K562 (cell line): ENCODE data around the gene RBMS3. TPM values are rescaled to one million over a fixed set of nuclear protein-coding genes. Genes with fewer than 3 reads are reported as not detected.
A peak's percentile ranks its signal among the peaks of the same experiment; 100 is the strongest.

Experiments used
- ATAC-seq: fragments of 200-7000 bp; cut with Tn5 transposase; 3 replicates; pipeline ENCODE4 v1.9.1; 2020; ENCODE audit warnings: moderate library complexity
- BruUV-seq: library from RNA; stranded (reverse); fragments of 400-500 nt; replicated peaks from 2 replicates; lab custom pipeline; 2021; lab: Mats Ljungman, UMichigan
- CTCF ChIA-PET: fragments of 300-600 bp; formaldehyde crosslinking; extraction: SDS; loops from one replicate; lab custom pipeline; 2021; ENCODE audit warnings: low intra/inter-chr PET ratio; lab: Yijun Ruan, JAX
- POLR2A ChIA-PET: fragments of 300-600, 350-650 bp; sonication (Branson Sonifier 250); formaldehyde crosslinking; extraction: SDS; loops from one replicate; lab custom pipeline; 2021; ENCODE audit warnings: antibody characterized with exemption, inconsistent platforms; lab: Yijun Ruan, JAX
- DNase-seq, 4 experiments: peaks; one replicate each; pipeline versions ENCODE4 v3.0.0 to v3.0.0-alpha.2; 2011 to 2018; ENCODE audit warnings: low spot score in 3 of 4, mixed read lengths in 3 of 4; ENCODE audit errors: extremely low read depth in 1 of 4
- FAIRE-seq: peaks from 2 replicates; lab custom pipeline; 2011; peaks lifted over from hg19 to GRCh38; lab: Jason Lieb, UNC
- H2AFZ ChIP-seq: 2 replicates; pipeline ENCODE4 v1.6.0; 2011; ENCODE audit warnings: low read depth, low read length, control low read depth, inconsistent platforms
- H3K27ac ChIP-seq: fragments of 200-600 bp; 3 replicates; pipeline ENCODE4 v1.8.0; 2011; ENCODE audit warnings: low read depth, mild to moderate bottlenecking, control low read depth, inconsistent platforms, low read length, moderate library complexity, mixed read lengths; ENCODE audit errors: extremely low read depth
- H3K27me3 ChIP-seq, 2 experiments: fragments of 300-600 bp in 1 of 2; 2 replicates in 1 of 2; 3 replicates in 1 of 2; pipeline versions ENCODE4 v1.6.0 to v1.8.0; 2011; ENCODE audit warnings: inconsistent platforms in 2 of 2, low read length in 2 of 2, mild to moderate bottlenecking in 1 of 2, mixed read lengths in 1 of 2, moderate library complexity in 1 of 2; ENCODE audit not compliant: control insufficient read depth in 2 of 2, insufficient read depth in 2 of 2
- H3K36me3 ChIP-seq: fragments of 300-600 bp; 3 replicates; pipeline ENCODE4 v1.8.0; 2011; ENCODE audit warnings: mild to moderate bottlenecking, low read length, inconsistent platforms; ENCODE audit not compliant: control insufficient read depth, insufficient read depth
- H3K4me1 ChIP-seq, 2 experiments: fragments of 200-600 bp in 1 of 2; replicated peaks in 1 of 2; 2 replicates in 1 of 2; 3 replicates in 1 of 2; pipeline versions ENCODE4 v1.5.1 to v1.8.0; 2011; ENCODE audit warnings: inconsistent platforms in 2 of 2, low read length in 2 of 2, mild to moderate bottlenecking in 1 of 2, mixed read lengths in 1 of 2, moderate library complexity in 1 of 2; ENCODE audit not compliant: control insufficient read depth in 2 of 2, insufficient read depth in 2 of 2
- H3K4me2 ChIP-seq: 2 replicates; pipeline ENCODE4 v1.6.1; 2011; ENCODE audit warnings: low read length, control low read depth, inconsistent platforms, mixed read lengths; ENCODE audit not compliant: insufficient read depth
- H3K4me3 ChIP-seq: fragments of 200-600 bp; sonication (generic), shearing (Covaris generic); 2 replicates; pipeline ENCODE4 v1.5.1; 2016; ENCODE audit warnings: control low read depth, inconsistent platforms
- H3K79me2 ChIP-seq: fragments of 200-600 bp; 3 replicates; pipeline ENCODE4 v1.8.0; 2011; ENCODE audit warnings: low read length, inconsistent platforms; ENCODE audit not compliant: control insufficient read depth, insufficient read depth
- H3K9ac ChIP-seq, 2 experiments: 2 replicates each; pipeline versions ENCODE4 v1.6.0 to v1.6.1; 2011; ENCODE audit warnings: low read depth in 2 of 2, low read length in 2 of 2, control low read depth in 1 of 2, inconsistent platforms in 1 of 2, mild to moderate bottlenecking in 1 of 2, mixed read lengths in 1 of 2; ENCODE audit not compliant: insufficient read depth in 1 of 2
- H3K9me1 ChIP-seq: one replicate; pipeline ENCODE4 v1.6.0; 2011; ENCODE audit warnings: inconsistent platforms, mild to moderate bottlenecking, low read length, moderate library complexity; ENCODE audit not compliant: control insufficient read depth, insufficient read depth
- H3K9me3 ChIP-seq: replicated peaks from 2 replicates; pipeline ENCODE4 v1.5.1; 2011; ENCODE audit warnings: low read depth, low read length, inconsistent platforms; ENCODE audit not compliant: control insufficient read depth, insufficient read depth
- H4K20me1 ChIP-seq: replicated peaks from 2 replicates; pipeline ENCODE4 v1.6.1; 2011; ENCODE audit warnings: low read length, inconsistent platforms, mixed read lengths; ENCODE audit not compliant: control insufficient read depth, insufficient read depth
- BMI1 ChIP-seq: fragments of 150-350 bp; IDR thresholded peaks from 2 replicates; pipeline ENCODE4 v1.6.1; 2014; ENCODE audit warnings: low read length
- CBX2 ChIP-seq: fragments of 200-600 bp; sonication (generic); IDR thresholded peaks from one replicate; pipeline ENCODE4 v1.6.1; 2012; ENCODE audit warnings: mild to moderate bottlenecking, low read length, inconsistent platforms; ENCODE audit not compliant: insufficient read depth, poor library complexity, severe bottlenecking
- CHCHD3 ChIP-seq: fragments of 250-450 bp; sonication (Bioruptor Pico); IDR thresholded peaks from 2 replicates; pipeline ENCODE4 v2.1.2; 2022; ENCODE audit warnings: mild to moderate bottlenecking
- CREM ChIP-seq: IDR thresholded peaks from 2 replicates; pipeline ENCODE4 v1.6.1; 2014; ENCODE audit warnings: antibody characterized with exemption, low read depth
- JUND ChIP-seq, 2 experiments: IDR thresholded peaks; 2 replicates in 1 of 2; 3 replicates in 1 of 2; pipeline ENCODE4 v1.6.1; 2011; ENCODE audit warnings: borderline replicate concordance in 2 of 2, low read depth in 2 of 2, low read length in 2 of 2, improper control_type of control experiment in 1 of 2, missing biosample characterization in 1 of 2, missing genetic modification characterization in 1 of 2, missing genetic modification reagents in 1 of 2
- KAT7 ChIP-seq: sonication (generic); formaldehyde crosslinking; IDR thresholded peaks from 2 replicates; pipeline ENCODE4 v1.8.0; 2022; ENCODE audit warnings: missing genetic modification reagents, mild to moderate bottlenecking, borderline replicate concordance
- KAT8 ChIP-seq: fragments of 450-650 bp; IDR thresholded peaks from 2 replicates; pipeline ENCODE4 v1.6.1; 2016; ENCODE audit warnings: low read depth, mild to moderate bottlenecking
- MTA1 ChIP-seq: fragments of 450-650 bp; IDR thresholded peaks from 2 replicates; pipeline ENCODE4 v1.6.1; 2017; ENCODE audit warnings: borderline replicate concordance
- NFE2L1 ChIP-seq: fragments of 450-650 bp; IDR thresholded peaks from 2 replicates; pipeline ENCODE4 v1.6.1; 2016; ENCODE audit warnings: missing genetic modification characterization, low read depth, mild to moderate bottlenecking, missing compliant biosample characterization, moderate library complexity, borderline replicate concordance
- PTTG1 ChIP-seq: fragments of 450-650 bp; IDR thresholded peaks from 2 replicates; pipeline ENCODE4 v1.6.1; 2016; ENCODE audit warnings: low read depth, mild to moderate bottlenecking, missing genetic modification characterization, missing compliant biosample characterization
- TAF9B ChIP-seq: fragments of 450-650 bp; IDR thresholded peaks from 2 replicates; pipeline ENCODE4 v1.6.1; 2018; ENCODE audit warnings: mild to moderate bottlenecking; ENCODE audit not compliant: partially characterized antibody
- ZNF175 ChIP-seq: fragments of 200-800 bp; sonication (Bioruptor generic); IDR thresholded peaks from 2 replicates; pipeline ENCODE4 v1.6.1; 2016; ENCODE audit warnings: low read depth, mild to moderate bottlenecking, missing genetic modification characterization, missing compliant biosample characterization
- in situ Hi-C: fragments of 300-500 bp; cut with MboI; formaldehyde crosslinking; loops from 4 replicates; pipeline ENCODE4 v1.15.0; 2018; ENCODE audit warnings: inconsistent platforms, mixed read lengths
- intact Hi-C: fragments of 100-400 bp; cut with micrococcal nuclease; formaldehyde crosslinking; loops from 2 replicates; pipeline ENCODE4 v1.14.2; 2022
- polyA plus RNA-seq, 8 experiments: library from polyadenylated mRNA; depleted of rRNA in 4 of 8; stranded (reverse) in 5 of 8; unstranded in 3 of 8; fragments of >200 nt; fragmentation: Nextera tagmentation in 2 of 8; fragmentation: Illumina TruSeq in 1 of 8; extraction: Ambion mirVana in 2 of 8; extraction: Trizol in 1 of 8; gene quantifications; 2 replicates each; pipeline versions ENCODE4 v1.2.1 to v1.2.3, GENCODE V29; 2011 to 2014; ENCODE audit warnings: inconsistent platforms in 1 of 8, missing spikeins in 1 of 8
- total RNA-seq, 7 experiments: library from RNA; depleted of rRNA in 6 of 7; stranded (reverse); fragments of >200 nt in 6 of 7; fragmentation: Illumina TruSeq in 2 of 7; extraction: Trizol in 2 of 7; gene quantifications; 2 replicates each; pipeline versions ENCODE4 v1.2.1 to v1.2.3, GENCODE V29; 2011 to 2021; ENCODE audit warnings: low replicate concordance in 1 of 7
- TF ChIP-seq, protein P1 (sequence below), 2 experiments: IDR thresholded peaks; 2 replicates each; pipeline ENCODE4 v1.6.1; 2011; ENCODE audit warnings: borderline replicate concordance in 1 of 2, control low read depth in 1 of 2, low read depth in 1 of 2, low read length in 1 of 2, mild to moderate bottlenecking in 1 of 2, mixed read lengths in 1 of 2, moderate library complexity in 1 of 2; ENCODE audit not compliant: insufficient read depth in 1 of 2, insufficient read length in 1 of 2, poor library complexity in 1 of 2, severe bottlenecking in 1 of 2; ENCODE audit errors: extremely low read depth in 1 of 2
- TF ChIP-seq, protein P2 (sequence below): IDR thresholded peaks from 2 replicates; pipeline ENCODE4 v1.6.1; 2012; ENCODE audit warnings: low read depth, low read length, improper control_type of control experiment, borderline replicate concordance
- TF ChIP-seq, protein P3 (sequence below): fragments of 250-450 bp; sonication (Bioruptor Pico); IDR thresholded peaks from 2 replicates; pipeline ENCODE4 v1.8.0; 2022; ENCODE audit warnings: inconsistent platforms, mild to moderate bottlenecking, moderate library complexity, borderline replicate concordance
- TF ChIP-seq, protein P4 (sequence below): fragments of 450-650 bp; IDR thresholded peaks from 2 replicates; pipeline ENCODE4 v1.6.1; 2016; ENCODE audit warnings: borderline replicate concordance

RBMS3 gene
- total and polyA plus RNA-seq, 9 of the 15 experiments (the other 6 are each of a cell fraction or from before 2014, with no cell fraction given), result 0.20 TPM; not detected in 8

DNA sequence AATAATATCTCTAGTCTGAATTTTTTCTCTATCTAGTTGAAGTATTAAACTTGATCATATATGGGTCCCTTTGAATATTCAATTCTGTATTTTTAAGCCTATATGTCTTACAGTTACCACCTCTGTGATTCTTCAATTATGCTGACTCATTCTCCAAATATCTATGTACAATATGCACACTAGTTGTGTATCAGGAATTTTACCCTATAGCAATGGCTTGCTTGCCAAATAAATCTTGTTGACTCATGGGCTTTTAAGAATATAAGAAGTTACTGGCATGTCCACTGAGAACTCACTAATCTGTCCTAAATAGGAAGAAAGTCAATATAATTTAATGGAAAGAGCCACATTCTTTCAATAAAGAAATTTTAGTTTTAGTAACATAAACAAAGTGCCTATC, 656.3 kb downstream of the RBMS3 start:
- in situ Hi-C loops, result no loop called here
- Histone ChIP-seq H3K27ac (no peak overlapping the region), H3K4me3 (no peak overlapping the region), H3K9me1 (no peaks in the 10 kb centered on the region), H4K20me1 (no peaks in the 10 kb centered on the region), H3K27me3 (no peaks in the 10 kb centered on the region), H3K4me2 (no peak overlapping the region), H2AFZ (no peak overlapping the region), H3K9ac (no peak overlapping the region), H3K4me1 (no peaks in the 10 kb centered on the region), H3K79me2 (no peaks in the 10 kb centered on the region), H3K9me3 (no peaks in the 10 kb centered on the region), H3K36me3 (no peaks in the 10 kb centered on the region)
- FAIRE-seq (no peak), DNase-seq (no peak), ATAC-seq (no peak)
- ChIA-PET CTCF (no interaction called here), POLR2A (no interaction called here)
- intact Hi-C loops, result no loop called here
- BruUV-seq, result no TSS peak
- TF ChIP-seq KAT7 (CRISPR knock-in tag) (no peak), CHCHD3 (CRISPR knock-in tag) (no peak), CBX2 (no peak), PTTG1 (tag) (no peak), MTA1 (no peak), NFE2L1 (tag) (peak; percentile 21; the same call in 1 of the 2 replicates), ZNF175 (CRISPR knock-in tag) (no peak), JUND (IDR thresholded peaks at IDR 0.05; ENCODE audit: borderline replicate concordance, low read depth, low read length) (no peak), JUND (tag; IDR thresholded peaks at IDR 0.05; ENCODE audit: borderline replicate concordance, low read depth, low read length) (no peak), BMI1 (no peak), TAF9B (no peak), KAT8 (no peak), CREM (no peak)
- TF ChIP-seq, protein P1, sequence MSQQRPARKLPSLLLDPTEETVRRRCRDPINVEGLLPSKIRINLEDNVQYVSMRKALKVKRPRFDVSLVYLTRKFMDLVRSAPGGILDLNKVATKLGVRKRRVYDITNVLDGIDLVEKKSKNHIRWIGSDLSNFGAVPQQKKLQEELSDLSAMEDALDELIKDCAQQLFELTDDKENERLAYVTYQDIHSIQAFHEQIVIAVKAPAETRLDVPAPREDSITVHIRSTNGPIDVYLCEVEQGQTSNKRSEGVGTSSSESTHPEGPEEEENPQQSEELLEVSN (IDR thresholded peaks at IDR 0.05; ENCODE audit: borderline replicate concordance in 1 of 2, extremely low read depth in 1 of 2, insufficient read depth in 1 of 2, insufficient read length in 1 of 2, low read depth in 1 of 2, low read length in 1 of 2, poor library complexity in 1 of 2, severe bottlenecking in 1 of 2), result no peak
- TF ChIP-seq, protein P2, sequence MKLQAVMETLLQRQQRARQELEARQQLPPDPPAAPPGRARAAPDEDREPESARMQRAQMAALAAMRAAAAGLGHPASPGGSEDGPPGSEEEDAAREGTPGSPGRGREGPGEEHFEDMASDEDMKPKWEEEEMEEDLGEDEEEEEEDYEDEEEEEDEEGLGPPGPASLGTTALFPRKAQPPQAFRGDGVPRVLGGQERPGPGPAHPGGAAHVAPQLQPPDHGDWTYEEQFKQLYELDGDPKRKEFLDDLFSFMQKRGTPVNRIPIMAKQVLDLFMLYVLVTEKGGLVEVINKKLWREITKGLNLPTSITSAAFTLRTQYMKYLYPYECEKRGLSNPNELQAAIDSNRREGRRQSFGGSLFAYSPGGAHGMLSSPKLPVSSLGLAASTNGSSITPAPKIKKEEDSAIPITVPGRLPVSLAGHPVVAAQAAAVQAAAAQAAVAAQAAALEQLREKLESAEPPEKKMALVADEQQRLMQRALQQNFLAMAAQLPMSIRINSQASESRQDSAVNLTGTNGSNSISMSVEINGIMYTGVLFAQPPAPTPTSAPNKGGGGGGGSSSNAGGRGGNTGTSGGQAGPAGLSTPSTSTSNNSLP, result no peak
- TF ChIP-seq, protein P3, sequence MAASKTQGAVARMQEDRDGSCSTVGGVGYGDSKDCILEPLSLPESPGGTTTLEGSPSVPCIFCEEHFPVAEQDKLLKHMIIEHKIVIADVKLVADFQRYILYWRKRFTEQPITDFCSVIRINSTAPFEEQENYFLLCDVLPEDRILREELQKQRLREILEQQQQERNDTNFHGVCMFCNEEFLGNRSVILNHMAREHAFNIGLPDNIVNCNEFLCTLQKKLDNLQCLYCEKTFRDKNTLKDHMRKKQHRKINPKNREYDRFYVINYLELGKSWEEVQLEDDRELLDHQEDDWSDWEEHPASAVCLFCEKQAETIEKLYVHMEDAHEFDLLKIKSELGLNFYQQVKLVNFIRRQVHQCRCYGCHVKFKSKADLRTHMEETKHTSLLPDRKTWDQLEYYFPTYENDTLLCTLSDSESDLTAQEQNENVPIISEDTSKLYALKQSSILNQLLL (CRISPR knock-in tag), result no peak
- TF ChIP-seq, protein P4, sequence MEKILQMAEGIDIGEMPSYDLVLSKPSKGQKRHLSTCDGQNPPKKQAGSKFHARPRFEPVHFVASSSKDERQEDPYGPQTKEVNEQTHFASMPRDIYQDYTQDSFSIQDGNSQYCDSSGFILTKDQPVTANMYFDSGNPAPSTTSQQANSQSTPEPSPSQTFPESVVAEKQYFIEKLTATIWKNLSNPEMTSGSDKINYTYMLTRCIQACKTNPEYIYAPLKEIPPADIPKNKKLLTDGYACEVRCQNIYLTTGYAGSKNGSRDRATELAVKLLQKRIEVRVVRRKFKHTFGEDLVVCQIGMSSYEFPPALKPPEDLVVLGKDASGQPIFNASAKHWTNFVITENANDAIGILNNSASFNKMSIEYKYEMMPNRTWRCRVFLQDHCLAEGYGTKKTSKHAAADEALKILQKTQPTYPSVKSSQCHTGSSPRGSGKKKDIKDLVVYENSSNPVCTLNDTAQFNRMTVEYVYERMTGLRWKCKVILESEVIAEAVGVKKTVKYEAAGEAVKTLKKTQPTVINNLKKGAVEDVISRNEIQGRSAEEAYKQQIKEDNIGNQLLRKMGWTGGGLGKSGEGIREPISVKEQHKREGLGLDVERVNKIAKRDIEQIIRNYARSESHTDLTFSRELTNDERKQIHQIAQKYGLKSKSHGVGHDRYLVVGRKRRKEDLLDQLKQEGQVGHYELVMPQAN, result no peak
